Peyer's patch (tissue), 4 donors: Measurements from ENCODE around the gene TSHZ3.

Experiments
- POLR2A ChIP-seq, 2 donors: fragments of 450-650 bp; IDR thresholded peaks; one replicate each; pipeline ENCODE4 v1.5.1; 2017; ENCODE audit warnings: antibody characterized with exemption in 2 of 2, mild to moderate bottlenecking in 2 of 2, moderate library complexity in 2 of 2
- TF ChIP-seq, protein P1 (sequence below), 6 experiments: fragments of 450-650 bp in 4 of 6; fragments of 200-600 bp in 2 of 6; sonication (generic) in 1 of 6; IDR thresholded peaks; one replicate each; pipeline ENCODE4 v1.5.1; 2017 to 2019; ENCODE audit warnings: antibody characterized with exemption in 6 of 6, mild to moderate bottlenecking in 3 of 6, moderate library complexity in 1 of 6

- no peak for TF ChIP-seq POLR2A (IDR thresholded peaks at IDR 0.05)
- TF ChIP-seq, protein P1, sequence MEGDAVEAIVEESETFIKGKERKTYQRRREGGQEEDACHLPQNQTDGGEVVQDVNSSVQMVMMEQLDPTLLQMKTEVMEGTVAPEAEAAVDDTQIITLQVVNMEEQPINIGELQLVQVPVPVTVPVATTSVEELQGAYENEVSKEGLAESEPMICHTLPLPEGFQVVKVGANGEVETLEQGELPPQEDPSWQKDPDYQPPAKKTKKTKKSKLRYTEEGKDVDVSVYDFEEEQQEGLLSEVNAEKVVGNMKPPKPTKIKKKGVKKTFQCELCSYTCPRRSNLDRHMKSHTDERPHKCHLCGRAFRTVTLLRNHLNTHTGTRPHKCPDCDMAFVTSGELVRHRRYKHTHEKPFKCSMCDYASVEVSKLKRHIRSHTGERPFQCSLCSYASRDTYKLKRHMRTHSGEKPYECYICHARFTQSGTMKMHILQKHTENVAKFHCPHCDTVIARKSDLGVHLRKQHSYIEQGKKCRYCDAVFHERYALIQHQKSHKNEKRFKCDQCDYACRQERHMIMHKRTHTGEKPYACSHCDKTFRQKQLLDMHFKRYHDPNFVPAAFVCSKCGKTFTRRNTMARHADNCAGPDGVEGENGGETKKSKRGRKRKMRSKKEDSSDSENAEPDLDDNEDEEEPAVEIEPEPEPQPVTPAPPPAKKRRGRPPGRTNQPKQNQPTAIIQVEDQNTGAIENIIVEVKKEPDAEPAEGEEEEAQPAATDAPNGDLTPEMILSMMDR (IDR thresholded peaks at IDR 0.05): no peak
Observed at GRCh38 chr19:31316201-31316951, 32.9 kb downstream of the TSHZ3 start.
